Measurements from ENCODE around the gene AP5Z1.

Gene AP5Z1

GRCh38 chr7:4768597-4769569 is 6.5 kb upstream of the AP5Z1 start:
- DNase-seq: no peak

- DNase-seq: no peak
Observed at GRCh38 chr7:4769761-4770160, 5.7 kb upstream of the AP5Z1 start.

- DNase-seq: no peak
Observed at GRCh38 chr7:4770886-4771285, 4.5 kb upstream of the AP5Z1 start.

- no peak for DNase-seq
Observed at GRCh38 chr7:4771737-4772136, 3.7 kb upstream of the AP5Z1 start.

- no peak for DNase-seq
Observed at GRCh38 chr7:4772306-4772705, 3.1 kb upstream of the AP5Z1 start.

GRCh38 chr7:4774007-4774406 is 1.4 kb upstream of the AP5Z1 start:
- DNase-seq: no peak

GRCh38 chr7:4774658-4775249 is 669 bp upstream of the AP5Z1 start:
- no peak for DNase-seq

- DNase-seq: peak; percentile 44
Observed at GRCh38 chr7:4775848-4776623, 613 bp downstream of the AP5Z1 start.

GRCh38 chr7:4779118-4779517 is 3.7 kb downstream of the AP5Z1 start:
- no peak for DNase-seq

GRCh38 chr7:4781366-4782069 is 6.1 kb downstream of the AP5Z1 start:
- no peak for DNase-seq

- DNase-seq: no peak
Observed at GRCh38 chr7:4782333-4783291, 7.2 kb downstream of the AP5Z1 start.

GRCh38 chr7:4783292-4783652 is 7.8 kb downstream of the AP5Z1 start:
- DNase-seq: no peak

- no peak for DNase-seq
Observed at GRCh38 chr7:4783762-4784351, 8.4 kb downstream of the AP5Z1 start.

- DNase-seq: no peak
Observed at GRCh38 chr7:4784799-4785198, 9.4 kb downstream of the AP5Z1 start.

GRCh38 chr7:4785371-4785770 is 9.9 kb downstream of the AP5Z1 start:
- DNase-seq: no peak

GRCh38 chr7:4786015-4786414 is 10.6 kb downstream of the AP5Z1 start:
- no peak for DNase-seq

GRCh38 chr7:4787541-4787940 is 12.1 kb downstream of the AP5Z1 start:
- DNase-seq: no peak

- DNase-seq: no peak
Observed at GRCh38 chr7:4787947-4788626, 12.7 kb downstream of the AP5Z1 start.

GRCh38 chr7:4788627-4789189 is 13.3 kb downstream of the AP5Z1 start:
- no peak for DNase-seq

All from effector CD8-positive, alpha-beta T cell (primary cell).